ENCODE results near the gene CD2.

The CD2 gene

DNA sequence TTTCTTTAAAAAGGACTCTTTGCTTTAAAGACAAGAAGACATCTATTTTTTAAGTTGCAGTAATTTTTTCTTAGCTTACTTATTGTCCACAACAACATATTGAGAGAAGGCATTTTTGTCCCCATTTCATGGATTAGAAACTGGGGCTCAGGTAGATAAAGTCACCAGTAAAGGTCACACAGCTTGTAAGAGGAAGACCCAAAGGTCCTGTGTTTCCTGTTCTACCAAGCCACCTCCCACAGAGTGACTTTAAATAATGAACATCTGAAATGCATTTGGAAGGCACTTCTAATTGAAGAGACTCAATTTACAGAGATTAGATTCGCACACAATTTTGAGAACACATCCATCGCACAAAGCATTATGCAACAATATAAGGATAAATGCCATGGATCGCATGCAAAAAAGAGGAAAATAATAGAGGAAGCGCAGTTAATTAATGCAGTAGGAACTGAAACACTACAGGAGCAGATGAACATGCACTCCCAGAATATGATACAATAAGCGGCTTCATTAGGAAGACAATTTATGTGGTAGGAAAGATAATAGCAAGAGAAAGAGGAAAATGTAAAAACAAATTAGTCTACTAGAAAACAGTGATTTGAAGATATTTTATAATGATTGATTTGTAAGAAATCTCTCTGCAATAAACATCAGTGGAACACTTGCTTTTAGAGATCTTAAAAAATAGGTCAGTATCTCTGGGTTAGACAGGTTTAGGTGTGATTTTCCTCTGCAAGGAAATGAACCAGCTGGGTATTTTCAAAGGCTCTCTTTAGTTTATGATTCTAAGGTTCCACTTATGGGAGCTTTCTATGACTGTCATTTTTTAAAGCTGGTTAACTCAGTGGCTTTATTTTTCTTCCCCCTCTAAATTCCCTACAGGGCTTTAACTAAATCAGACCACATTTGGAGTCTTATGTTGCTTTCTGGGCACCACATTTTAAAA lies 27.1 kb upstream of the CD2 start:
- in situ Hi-C loops (cut with MboI; ENCODE audit: low sequenced_read_pairs) = no loop called here

GRCh38 chr1:116731439-116731838 lies 22.8 kb upstream of the CD2 start:
- in situ Hi-C loops (cut with MboI; ENCODE audit: low sequenced_read_pairs) = loop anchor here (10.0 kb wide), 1 partner anchor 323 kb away; no protein-coding TSS in a partner anchor

GRCh38 chr1:116732726-116733125 lies 21.5 kb upstream of the CD2 start:
- in situ Hi-C loops (cut with MboI; ENCODE audit: low sequenced_read_pairs) = loop anchor here (10.0 kb wide), 1 partner anchor 322 kb away; no protein-coding TSS in a partner anchor

DNA sequence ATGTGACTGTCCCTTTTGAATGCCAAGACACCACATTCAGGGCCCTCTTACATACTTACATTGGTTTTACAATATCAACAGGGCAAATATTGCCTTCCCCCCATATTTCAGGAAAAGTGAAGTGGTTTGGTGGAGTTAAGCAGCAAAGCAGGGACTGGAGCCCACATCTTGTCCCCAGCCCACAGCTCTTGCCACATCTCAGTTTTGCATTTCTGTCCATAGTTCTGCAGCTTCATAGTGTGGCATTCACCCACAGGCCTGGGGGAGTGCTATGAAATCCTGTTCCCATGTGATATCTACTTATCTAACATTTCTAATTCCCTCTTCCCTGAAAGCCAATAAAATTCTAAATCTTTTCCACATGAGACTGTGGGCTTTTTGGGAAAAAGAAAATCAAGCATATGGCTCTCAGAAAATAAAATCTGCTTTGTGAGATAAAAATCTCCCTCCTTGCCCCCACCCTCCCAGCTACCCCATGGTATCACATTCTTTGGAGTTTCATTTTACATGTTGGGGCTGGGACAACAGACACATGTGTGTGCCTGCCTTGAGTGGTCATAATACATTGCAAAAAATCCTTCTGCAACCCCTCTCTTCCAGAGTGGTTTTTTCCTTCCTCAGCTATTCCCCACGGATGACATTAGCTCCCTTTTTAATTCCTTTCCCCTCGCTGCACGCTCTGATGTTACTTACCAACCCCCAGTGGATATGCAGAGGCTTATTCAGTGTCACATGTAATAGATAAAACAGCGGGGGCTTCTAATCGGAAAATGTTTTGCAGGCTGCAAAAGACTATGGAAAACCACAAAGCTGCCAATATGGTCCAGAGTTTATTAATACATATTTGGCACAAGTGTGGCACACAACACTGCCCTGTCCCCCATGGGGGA lies 20.5 kb upstream of the CD2 start:
- in situ Hi-C loops (cut with MboI; ENCODE audit: low sequenced_read_pairs) = loop anchor here (10.0 kb wide), 1 partner anchor 321 kb away; no protein-coding TSS in a partner anchor

- in situ Hi-C loops (cut with MboI; ENCODE audit: low sequenced_read_pairs) = loop anchor here (5.0 to 10.0 kb wide), 2 partner anchors 82 to 320 kb away; no protein-coding TSS in a partner anchor
Observed at GRCh38 chr1:116735246-116735645, 19.0 kb upstream of the CD2 start.

GRCh38 chr1:116737020-116737854 lies 17.0 kb upstream of the CD2 start:
- in situ Hi-C loops (cut with MboI; ENCODE audit: low sequenced_read_pairs) = loop anchor here (5.0 to 10.0 kb wide), 2 partner anchors 80 to 318 kb away; no protein-coding TSS in a partner anchor

GRCh38 chr1:116737855-116738321 lies 16.3 kb upstream of the CD2 start:
- in situ Hi-C loops (cut with MboI; ENCODE audit: low sequenced_read_pairs) = loop anchor here (5.0 to 10.0 kb wide), 2 partner anchors 79 to 317 kb away; no protein-coding TSS in a partner anchor

- in situ Hi-C loops (cut with MboI; ENCODE audit: low sequenced_read_pairs) = loop anchor here (5.0 to 10.0 kb wide), 2 partner anchors 78 to 316 kb away; no protein-coding TSS in a partner anchor
Observed at GRCh38 chr1:116738673-116739370, 15.4 kb upstream of the CD2 start.

- in situ Hi-C loops (cut with MboI; ENCODE audit: low sequenced_read_pairs) = loop anchor here (5.0 to 10.0 kb wide), 2 partner anchors 78 to 315 kb away; no protein-coding TSS in a partner anchor
Observed at GRCh38 chr1:116739371-116740012, 14.7 kb upstream of the CD2 start.

DNA sequence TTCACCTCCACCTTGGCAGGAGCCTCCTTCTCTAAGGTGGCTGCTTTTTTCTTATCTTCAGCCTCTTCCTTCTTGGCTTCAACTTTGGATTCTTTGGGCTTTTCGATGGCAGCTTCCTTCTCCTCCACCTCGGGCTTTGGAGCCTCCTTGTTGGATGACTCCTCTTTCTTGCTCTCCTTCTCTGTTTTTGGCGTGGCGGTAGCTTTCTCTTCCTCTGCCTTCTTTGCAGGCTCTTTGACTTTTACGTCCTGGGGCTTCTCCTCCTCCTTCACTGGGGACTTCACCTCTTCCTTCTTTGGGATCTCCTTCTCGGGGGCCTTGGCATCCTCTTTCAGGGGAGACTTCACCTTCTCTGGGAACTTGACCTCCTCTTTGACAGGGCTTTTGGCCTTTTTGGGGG lies 13.9 kb upstream of the CD2 start:
- in situ Hi-C loops (cut with MboI; ENCODE audit: low sequenced_read_pairs) = no loop called here

DNA sequence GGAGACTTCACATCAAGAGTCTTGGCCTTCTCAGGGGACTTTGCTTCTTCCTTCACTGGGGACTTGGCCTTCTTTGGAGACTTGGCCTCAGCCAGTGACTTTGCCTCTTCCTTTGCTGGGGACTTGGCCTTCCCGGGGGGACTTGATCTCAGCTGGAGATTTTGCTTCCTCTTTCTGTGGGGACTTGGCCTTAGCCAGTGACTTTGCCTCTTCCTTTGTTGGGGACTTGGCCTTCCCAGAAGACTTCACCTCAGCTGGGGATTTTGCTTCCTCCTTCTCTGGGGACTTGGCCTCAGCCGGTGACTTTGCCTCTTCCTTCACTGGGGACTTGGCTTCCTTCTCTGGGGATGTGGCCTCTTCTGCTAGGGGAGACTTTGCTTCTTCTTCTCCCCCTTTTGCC lies 13.5 kb upstream of the CD2 start:
- in situ Hi-C loops (cut with MboI; ENCODE audit: low sequenced_read_pairs) = no loop called here

DNA sequence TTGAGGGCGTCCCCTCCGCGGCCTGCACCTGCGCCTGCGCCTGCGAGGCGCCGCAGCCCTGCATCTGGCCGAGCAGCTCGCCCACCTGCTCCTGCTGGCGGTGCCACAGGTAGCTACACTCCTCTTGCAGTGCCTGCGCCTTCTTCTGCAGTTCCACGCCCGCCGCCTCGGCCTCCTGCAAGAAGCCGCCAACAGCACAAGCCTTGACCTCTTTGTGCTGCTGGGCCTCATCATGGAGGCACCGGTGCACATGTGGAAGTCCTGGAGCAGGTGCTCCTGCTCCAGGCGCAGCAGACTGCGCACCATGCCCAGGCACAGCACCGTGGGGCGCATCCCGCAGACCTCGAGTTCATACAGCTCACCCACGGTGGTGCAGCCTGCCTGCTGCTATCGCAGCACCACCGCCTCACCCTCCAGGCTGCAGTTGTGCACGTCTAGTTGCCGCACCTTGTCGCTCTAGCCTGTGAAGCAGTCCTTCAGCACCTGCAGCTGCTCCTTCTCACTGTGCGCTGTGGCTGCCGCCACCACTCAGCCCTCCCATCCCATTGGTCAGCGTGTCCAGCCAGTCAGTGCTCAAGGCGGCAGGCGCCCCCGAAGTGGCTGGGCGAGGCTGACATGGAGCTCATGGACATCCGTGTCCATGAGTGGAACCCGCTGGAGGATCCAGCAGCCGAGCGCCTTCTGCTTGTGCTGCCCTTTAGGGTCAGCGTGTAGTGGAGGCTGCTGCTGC lies 12.2 kb upstream of the CD2 start:
- in situ Hi-C loops (cut with MboI; ENCODE audit: low sequenced_read_pairs) = no loop called here

GRCh38 chr1:116743535-116743934 lies 10.7 kb upstream of the CD2 start:
- in situ Hi-C loops (cut with MboI; ENCODE audit: low sequenced_read_pairs) = no loop called here

GRCh38 chr1:116748272-116748671 lies 6.0 kb upstream of the CD2 start:
- in situ Hi-C loops (cut with MboI; ENCODE audit: low sequenced_read_pairs) = no loop called here

GRCh38 chr1:116751146-116751545 lies 3.1 kb upstream of the CD2 start:
- in situ Hi-C loops (cut with MboI; ENCODE audit: low sequenced_read_pairs) = no loop called here

- in situ Hi-C loops (cut with MboI; ENCODE audit: low sequenced_read_pairs) = no loop called here
Observed at GRCh38 chr1:116751621-116752020, 2.6 kb upstream of the CD2 start.

DNA sequence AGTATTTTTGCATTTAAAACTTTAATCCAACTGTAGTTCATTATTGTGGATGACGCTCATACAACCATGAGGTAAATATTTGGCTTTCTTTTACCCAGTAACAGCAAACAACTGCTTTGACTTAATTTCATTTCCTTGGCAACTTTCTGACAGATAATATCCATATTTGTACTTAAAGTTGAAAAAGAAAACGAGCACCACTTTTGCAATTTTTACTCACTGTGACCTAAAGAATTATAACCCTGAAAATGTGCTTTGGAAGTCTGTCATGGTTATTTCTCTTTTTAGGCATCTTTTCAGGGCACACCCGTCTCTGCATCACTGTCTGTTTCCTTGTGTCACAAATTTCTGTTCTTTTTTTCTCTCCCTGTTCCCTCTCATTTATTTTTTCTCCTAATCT lies 918 bp upstream of the CD2 start:
- in situ Hi-C loops (cut with MboI; ENCODE audit: low sequenced_read_pairs) = no loop called here

- in situ Hi-C loops (cut with MboI; ENCODE audit: low sequenced_read_pairs) = no loop called here
Observed at GRCh38 chr1:116755066-116755465, 836 bp downstream of the CD2 start.
